ENCODE results near the gene ATP13A1.

Gene ATP13A1

GRCh38 chr19:19656451-19657396 is 6.8 kb downstream of the ATP13A1 start:
- CTCF ChIA-PET: interaction anchor here (0.6 to 1.4 kb wide), 2 partner anchors 10 to 13 kb away, joined by 4 to 5 read pairs; partner anchors contain the start of gene GMIP
- DNase-seq (ENCODE audit: low spot score): no peak

GRCh38 chr19:19655641-19656343 is 7.7 kb downstream of the ATP13A1 start:
- no peak overlapping the region for H3K27ac ChIP-seq
- no peak for TF ChIP-seq CTCF (conservative IDR thresholded peaks at IDR 0.05; ENCODE audit: low read depth)
- DNase-seq (ENCODE audit: low spot score): no peak
- ChIA-PET POLR2A (ENCODE audit: low non-redundant PET) (no interaction called here), CTCF (interaction anchor here (0.9 kb wide), 1 partner anchor 12 kb away, joined by 3 read pairs; no protein-coding TSS in a partner anchor)

More at GRCh38 chr19:19656451-19657396, 6.8 kb downstream of the ATP13A1 start:
- no peak overlapping the region for H3K27ac ChIP-seq
- POLR2A ChIA-PET (ENCODE audit: low non-redundant PET): no interaction called here
- TF ChIP-seq CTCF (conservative IDR thresholded peaks at IDR 0.05; ENCODE audit: low read depth): no peak

GRCh38 chr19:19655051-19655594 is 8.4 kb downstream of the ATP13A1 start:
- CTCF ChIA-PET: interaction anchor here (0.6 to 0.9 kb wide), 2 partner anchors 11 to 165 kb away, joined by 3 read pairs; no protein-coding TSS in a partner anchor
- DNase-seq (ENCODE audit: low spot score): no peak
- H3K27ac ChIP-seq: no peak overlapping the region
- POLR2A ChIA-PET (ENCODE audit: low non-redundant PET): no interaction called here
- no peak for TF ChIP-seq CTCF (conservative IDR thresholded peaks at IDR 0.05; ENCODE audit: low read depth)

GRCh38 chr19:19654441-19654840 is 9.0 kb downstream of the ATP13A1 start:
- DNase-seq (ENCODE audit: low spot score): no peak
- TF ChIP-seq CTCF (conservative IDR thresholded peaks at IDR 0.05; ENCODE audit: low read depth): no peak
- CTCF ChIA-PET: interaction anchor here (1.6 kb wide), 1 partner anchor 11 kb away, joined by 8 read pairs; the partner anchor contains the start of gene GMIP
- POLR2A ChIA-PET (ENCODE audit: low non-redundant PET): interaction anchor here (0.5 kb wide), 1 partner anchor 16 kb away, joined by 5 read pairs; no protein-coding TSS in a partner anchor
- no peak overlapping the region for H3K27ac ChIP-seq

- ChIA-PET POLR2A (ENCODE audit: low non-redundant PET) (interaction anchor here (0.5 kb wide), 1 partner anchor 15 kb away, joined by 5 read pairs; no protein-coding TSS in a partner anchor), CTCF (interaction anchor here (1.6 kb wide), 1 partner anchor 10 kb away, joined by 8 read pairs; the partner anchor contains the start of gene GMIP)
- DNase-seq (ENCODE audit: low spot score): no peak
- TF ChIP-seq CTCF (conservative IDR thresholded peaks at IDR 0.05; ENCODE audit: low read depth): no peak
- H3K27ac ChIP-seq: no peak overlapping the region
Observed at GRCh38 chr19:19653597-19654147, 9.8 kb downstream of the ATP13A1 start.

Measured in RWPE1 (cell line).